T-helper 2 cell (primary cell): ENCODE data around the gene SAMD10.
A peak's percentile ranks its signal among the peaks of the same experiment; 100 is the strongest.
"Not testable (repeated sequence)": the region's sequence is repeated elsewhere in the genome, so short reads cannot be mapped to it uniquely, and the experiment has no call there.

Source experiments
- DNase-seq, 5 experiments: peaks; one replicate each; pipeline versions ENCODE4 v3.0.0 to v3.0.0-alpha.2; 2012 to 2022

SAMD10 gene

GRCh38 chr20:63968928-63969760 lies 10.3 kb downstream of the SAMD10 start:
- DNase-seq: peak in 2 of 5 experiments; percentile 31 to 40

- DNase-seq: no peak
Observed at GRCh38 chr20:63968136-63968927, 11.1 kb downstream of the SAMD10 start.

GRCh38 chr20:63967330-63968135 lies 11.9 kb downstream of the SAMD10 start:
- DNase-seq: no peak

GRCh38 chr20:63966944-63967322 lies 12.5 kb downstream of the SAMD10 start:
- no peak for DNase-seq

- DNase-seq: no peak
Observed at GRCh38 chr20:63966172-63966943, 13.1 kb downstream of the SAMD10 start.

GRCh38 chr20:63964412-63964811 lies 15.0 kb downstream of the SAMD10 start:
- peak in 1 of 5 experiments; percentile 1 for DNase-seq

- no peak for DNase-seq
Observed at GRCh38 chr20:63963784-63964301, 15.6 kb downstream of the SAMD10 start.

GRCh38 chr20:63963348-63963741 lies 16.1 kb downstream of the SAMD10 start:
- DNase-seq: peak in 1 of 5 experiments; percentile 1

GRCh38 chr20:63962426-63963347 lies 16.8 kb downstream of the SAMD10 start:
- no peak for DNase-seq

GRCh38 chr20:63961664-63962425 lies 17.6 kb downstream of the SAMD10 start:
- no peak for DNase-seq

GRCh38 chr20:63960654-63961621 lies 18.5 kb downstream of the SAMD10 start:
- DNase-seq: not testable (repeated sequence)

- no peak for DNase-seq
Observed at GRCh38 chr20:63959699-63960075, 19.8 kb downstream of the SAMD10 start.

- DNase-seq: no peak
Observed at GRCh38 chr20:63958964-63959698, 20.3 kb downstream of the SAMD10 start.

- no peak for DNase-seq
Observed at GRCh38 chr20:63958471-63958870, 21.0 kb downstream of the SAMD10 start.

GRCh38 chr20:63957690-63958441 lies 21.6 kb downstream of the SAMD10 start:
- no peak for DNase-seq

- DNase-seq: peak in 4 of 5 experiments; percentile 44 to 72 (median 61)
Observed at GRCh38 chr20:63957004-63957689, 22.3 kb downstream of the SAMD10 start.

- no peak for DNase-seq
Observed at GRCh38 chr20:63956664-63957003, 22.8 kb downstream of the SAMD10 start.
